ENCODE data around the gene NDUFS2. TPM values are rescaled to one million over a fixed set of nuclear protein-coding genes. Genes with fewer than 3 reads are reported as not detected.

NDUFS2 gene
- total and polyA plus RNA-seq, 5 donors from 2014 or later, result 67.5 to 128 (median 110) TPM

DNA sequence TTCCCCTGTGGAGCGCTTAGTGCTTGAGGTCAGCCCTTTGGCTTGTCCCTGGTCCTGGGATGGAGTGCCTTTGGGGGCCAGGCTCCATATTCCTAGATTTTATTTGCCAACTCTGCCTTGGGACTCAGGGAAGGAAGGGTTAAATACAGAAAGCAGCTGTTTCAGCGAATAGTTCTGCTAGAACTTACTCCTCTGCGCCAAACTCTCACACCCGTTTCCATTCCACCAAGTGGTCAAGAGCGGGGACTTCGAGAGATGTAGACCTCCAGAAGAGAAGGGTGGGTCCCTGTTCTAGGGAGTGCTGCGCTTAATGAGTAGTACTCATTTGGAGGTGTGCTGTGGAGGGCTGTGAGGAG lies 23.0 kb downstream of the NDUFS2 start:
- Mint-ChIP-seq H3K36me3 (peaks cover 13% of the 10 kb centered on the region), H3K27me3 (no peaks in the 10 kb centered on the region), H3K27ac (peak overlapping the region; percentile 93 to 100 (median 96)), H3K4me3 (peak overlapping the region in 3 of 4 donors; percentile 82 to 100 (median 100)), H3K9me3 (peaks cover 0 to 1% (median 0%) of the 10 kb centered on the region in 7 donors), H3K4me1 (peaks cover 12 to 72% (median 29%) of the 10 kb centered on the region in 4 donors)
- Histone ChIP-seq H3K9me3 (ENCODE audit: control insufficient read depth in 2 of 2, low read length in 2 of 2) (no peaks in the 10 kb centered on the region), H3K36me3 (ENCODE audit: control insufficient read depth, insufficient read depth, low read length) (peaks cover 16% of the 10 kb centered on the region), H3K27ac (ENCODE audit: insufficient read depth, low read length, poor library complexity, severe bottlenecking) (peak overlapping the region; percentile 77), H3K4me3 (ENCODE audit: low read depth, low read length) (peak overlapping the region; percentile 43), H3K4me1 (ENCODE audit: control insufficient read depth, insufficient read depth, low read length, poor library complexity, severe bottlenecking) (peaks cover 31% of the 10 kb centered on the region), H3K27me3 (ENCODE audit: control insufficient read depth, insufficient read depth, low read length) (no peaks in the 10 kb centered on the region)
- no peak for DNase-seq
- ATAC-seq (ENCODE audit: low read depth in 2 of 2), result no peak

DNA sequence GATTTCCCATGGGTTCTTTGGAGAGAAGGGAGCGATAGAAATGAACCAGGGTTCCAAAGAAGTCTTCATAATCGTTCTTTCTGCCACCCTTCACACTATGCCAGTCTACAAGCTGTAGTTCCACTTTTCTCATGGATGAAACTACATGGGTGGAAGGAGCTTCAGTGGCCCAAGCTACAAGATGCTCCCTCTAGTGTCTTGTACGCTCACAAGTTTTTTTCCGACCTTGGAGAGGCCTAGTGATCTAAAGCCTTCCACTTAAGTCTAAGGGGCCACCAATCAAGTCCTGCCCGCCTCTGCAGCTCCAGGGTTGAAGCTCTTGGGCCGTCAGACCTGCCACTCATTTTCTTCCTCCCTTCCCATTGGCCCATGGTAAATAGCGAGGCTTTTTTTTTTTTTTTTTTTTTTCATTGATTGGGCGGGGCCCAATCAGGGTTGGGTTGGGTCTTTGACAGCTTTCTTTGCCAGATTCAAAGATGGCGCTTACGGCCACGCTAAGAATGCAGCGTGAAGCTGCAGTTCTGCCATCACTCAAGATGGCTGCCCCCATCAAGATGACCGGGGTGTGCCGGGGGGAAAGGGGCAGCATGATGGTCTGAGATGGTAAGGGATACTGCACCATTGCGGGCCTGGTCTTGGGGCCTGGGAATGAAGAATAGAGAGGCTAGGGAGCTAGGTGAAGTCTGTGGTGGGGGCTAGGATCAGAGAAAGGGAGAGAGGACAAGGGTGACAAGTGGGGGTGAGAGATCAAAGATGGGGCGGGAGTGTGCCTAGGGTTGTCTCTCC lies 23.6 kb downstream of the NDUFS2 start, which contains the start of gene TOMM40L:
TSS of gene TOMM40L (plus strand) at position 527 of the 786 bp plus-strand sequence. CDS start 430 bp downstream, outside the sequence.
- Histone ChIP-seq H3K9me3 (ENCODE audit: control insufficient read depth in 2 of 2, low read length in 2 of 2) (no peaks in the 10 kb centered on the region), H3K27ac (ENCODE audit: insufficient read depth, low read length, poor library complexity, severe bottlenecking) (peak within 1 kb of the TSS; percentile 77), H3K4me1 (ENCODE audit: control insufficient read depth, insufficient read depth, low read length, poor library complexity, severe bottlenecking) (peaks cover 29% of the 10 kb centered on the region), H3K36me3 (ENCODE audit: control insufficient read depth, insufficient read depth, low read length) (peaks cover 19% of the 10 kb centered on the region), H3K4me3 (ENCODE audit: low read depth, low read length) (peak within 1 kb of the TSS; percentile 80), H3K27me3 (ENCODE audit: control insufficient read depth, insufficient read depth, low read length) (no peaks in the 10 kb centered on the region)
- peaks cover 16% of the 10 kb centered on the region for H3K36me3 Mint-ChIP-seq
- peak within 1 kb of the TSS; percentile 82 to 100 (median 100) for H3K4me3 Mint-ChIP-seq
- peaks cover 12 to 67% (median 28%) of the 10 kb centered on the region in 4 donors for H3K4me1 Mint-ChIP-seq
- ATAC-seq (ENCODE audit: low read depth in 2 of 2) (peak; percentile 97), DNase-seq (peak; percentile 81 to 99 (median 93))
- peak within 1 kb of the TSS; percentile 93 to 100 (median 96) for H3K27ac Mint-ChIP-seq
- H3K27me3 Mint-ChIP-seq, result no peaks in the 10 kb centered on the region
- H3K9me3 Mint-ChIP-seq, result peaks cover 0 to 1% (median 0%) of the 10 kb centered on the region in 7 donors

DNA sequence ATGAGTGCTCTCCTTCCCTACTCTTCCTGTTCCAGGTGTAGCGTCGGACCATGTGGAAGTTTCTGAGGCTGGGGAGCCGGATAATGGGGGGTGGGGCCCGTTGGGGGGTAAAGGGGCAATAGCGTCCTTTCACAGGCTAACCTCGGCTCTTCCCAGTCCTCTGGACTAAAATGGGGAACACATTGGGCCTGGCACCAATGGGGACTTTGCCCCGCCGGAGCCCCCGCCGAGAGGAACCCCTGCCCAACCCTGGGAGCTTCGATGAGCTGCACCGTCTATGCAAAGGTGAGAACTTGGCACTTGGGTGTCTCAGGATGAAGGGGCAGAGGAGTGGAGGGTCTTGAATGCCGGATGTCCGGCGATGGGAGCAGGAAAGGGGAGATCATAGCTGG lies 24.1 kb downstream of the NDUFS2 start:
- Mint-ChIP-seq H3K36me3 (peaks cover 16% of the 10 kb centered on the region), H3K4me3 (peak overlapping the region; percentile 82 to 100 (median 100)), H3K9me3 (peaks cover 0 to 1% (median 0%) of the 10 kb centered on the region in 7 donors), H3K27me3 (no peaks in the 10 kb centered on the region), H3K4me1 (peaks cover 12 to 64% (median 28%) of the 10 kb centered on the region in 4 donors), H3K27ac (peak overlapping the region; percentile 93 to 100 (median 96))
- peaks cover 28% of the 10 kb centered on the region for H3K4me1 ChIP-seq (ENCODE audit: control insufficient read depth, insufficient read depth, low read length, poor library complexity, severe bottlenecking)
- no peaks in the 10 kb centered on the region for H3K9me3 ChIP-seq (ENCODE audit: control insufficient read depth in 2 of 2, low read length in 2 of 2)
- H3K4me3 ChIP-seq (ENCODE audit: low read depth, low read length), result peak overlapping the region; percentile 80
- DNase-seq (no peak), ATAC-seq (ENCODE audit: low read depth in 2 of 2) (no peak)
- H3K36me3 ChIP-seq (ENCODE audit: control insufficient read depth, insufficient read depth, low read length), result peaks cover 19% of the 10 kb centered on the region
- H3K27me3 ChIP-seq (ENCODE audit: control insufficient read depth, insufficient read depth, low read length), result no peaks in the 10 kb centered on the region
- peak overlapping the region; percentile 58 for H3K27ac ChIP-seq (ENCODE audit: insufficient read depth, low read length, poor library complexity, severe bottlenecking)

GRCh38 chr1:161226759-161227158 lies 24.6 kb downstream of the NDUFS2 start:
- Mint-ChIP-seq H3K27me3 (no peaks in the 10 kb centered on the region), H3K9me3 (peaks cover 0 to 1% (median 0%) of the 10 kb centered on the region in 7 donors), H3K27ac (peak overlapping the region in 2 of 3 donors; percentile 93 to 100), H3K4me3 (peak overlapping the region; percentile 68 to 100 (median 80)), H3K4me1 (peaks cover 12 to 62% (median 28%) of the 10 kb centered on the region in 4 donors), H3K36me3 (peaks cover 16% of the 10 kb centered on the region)
- H3K9me3 ChIP-seq (ENCODE audit: control insufficient read depth in 2 of 2, low read length in 2 of 2), result no peaks in the 10 kb centered on the region
- peak overlapping the region; percentile 80 for H3K4me3 ChIP-seq (ENCODE audit: low read depth, low read length)
- no peak for DNase-seq
- H3K27me3 ChIP-seq (ENCODE audit: control insufficient read depth, insufficient read depth, low read length), result no peaks in the 10 kb centered on the region
- peaks cover 19% of the 10 kb centered on the region for H3K36me3 ChIP-seq (ENCODE audit: control insufficient read depth, insufficient read depth, low read length)
- no peak overlapping the region for H3K27ac ChIP-seq (ENCODE audit: insufficient read depth, low read length, poor library complexity, severe bottlenecking)
- H3K4me1 ChIP-seq (ENCODE audit: control insufficient read depth, insufficient read depth, low read length, poor library complexity, severe bottlenecking), result peaks cover 28% of the 10 kb centered on the region
- ATAC-seq (ENCODE audit: low read depth in 2 of 2), result no peak

DNA sequence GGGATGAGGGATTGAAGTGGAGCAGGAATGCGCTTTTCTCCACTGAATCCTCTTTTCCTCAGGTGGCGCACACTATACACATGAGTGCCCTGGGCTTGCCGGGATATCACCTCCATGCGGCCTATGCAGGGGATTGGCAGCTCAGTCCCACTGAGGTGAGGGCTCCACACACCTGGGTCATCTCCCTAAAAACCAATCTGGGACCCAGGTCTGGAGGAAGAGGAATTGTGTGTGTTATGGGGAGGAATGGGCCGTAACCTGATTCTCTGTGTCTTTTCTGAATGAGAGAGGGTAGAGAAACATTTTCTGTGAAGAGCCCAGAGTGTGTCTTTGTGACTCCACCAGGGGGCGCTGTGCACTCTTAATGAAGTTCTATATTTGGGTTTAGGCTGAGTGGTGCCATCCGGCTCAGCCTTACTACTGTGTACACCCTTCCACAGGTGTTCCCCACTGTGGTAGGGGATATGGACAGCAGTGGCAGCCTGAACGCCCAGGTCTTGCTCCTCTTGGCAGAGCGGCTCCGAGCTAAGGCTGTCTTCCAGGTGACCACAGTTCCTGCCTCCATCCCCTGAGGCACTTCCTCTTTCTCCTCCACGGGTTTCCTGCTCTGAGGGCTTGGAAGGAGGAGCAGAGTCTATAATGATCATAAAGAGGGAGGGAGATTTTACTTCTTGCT lies 25.2 kb downstream of the NDUFS2 start:
- H3K27me3 ChIP-seq (ENCODE audit: control insufficient read depth, insufficient read depth, low read length), result no peaks in the 10 kb centered on the region
- ATAC-seq (ENCODE audit: low read depth in 2 of 2), result peak; percentile 35 to 41
- H3K36me3 ChIP-seq (ENCODE audit: control insufficient read depth, insufficient read depth, low read length), result peaks cover 19% of the 10 kb centered on the region
- H3K27me3 Mint-ChIP-seq, result no peaks in the 10 kb centered on the region
- H3K4me1 Mint-ChIP-seq, result peaks cover 12 to 57% (median 24%) of the 10 kb centered on the region in 4 donors
- peaks cover 28% of the 10 kb centered on the region for H3K4me1 ChIP-seq (ENCODE audit: control insufficient read depth, insufficient read depth, low read length, poor library complexity, severe bottlenecking)
- peak overlapping the region; percentile 80 for H3K4me3 ChIP-seq (ENCODE audit: low read depth, low read length)
- H3K9me3 Mint-ChIP-seq, result peaks cover 0 to 1% (median 0%) of the 10 kb centered on the region in 7 donors
- DNase-seq, result peak; percentile 74 to 90 (median 85)
- H3K27ac ChIP-seq (ENCODE audit: insufficient read depth, low read length, poor library complexity, severe bottlenecking), result no peak overlapping the region
- peaks cover 16% of the 10 kb centered on the region for H3K36me3 Mint-ChIP-seq
- no peaks in the 10 kb centered on the region for H3K9me3 ChIP-seq (ENCODE audit: control insufficient read depth in 2 of 2, low read length in 2 of 2)
- peak overlapping the region; percentile 22 to 100 (median 93) for H3K27ac Mint-ChIP-seq
- peak overlapping the region; percentile 68 to 84 (median 80) for H3K4me3 Mint-ChIP-seq

DNA sequence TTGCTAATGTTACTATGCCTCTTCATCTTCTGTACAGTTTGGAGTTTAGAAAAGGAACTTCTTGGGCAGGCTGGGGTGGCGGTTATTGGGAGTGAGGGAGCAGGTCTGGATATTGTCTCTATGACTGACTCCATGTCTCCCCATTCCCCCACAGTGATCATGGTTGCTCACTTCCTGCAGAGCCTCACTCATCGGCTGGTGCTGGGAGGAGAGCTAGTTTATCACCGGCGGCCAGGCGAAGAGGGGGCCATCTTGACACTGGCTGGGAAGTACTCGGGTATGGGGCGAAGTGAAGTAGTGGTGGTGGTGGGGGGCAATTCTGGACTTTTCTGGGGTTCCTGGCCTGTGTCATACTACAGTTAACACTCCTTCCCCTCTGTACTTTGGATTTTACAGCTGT lies 25.9 kb downstream of the NDUFS2 start:
- no peaks in the 10 kb centered on the region for H3K27me3 Mint-ChIP-seq
- H3K4me1 ChIP-seq (ENCODE audit: control insufficient read depth, insufficient read depth, low read length, poor library complexity, severe bottlenecking), result peaks cover 28% of the 10 kb centered on the region
- peaks cover 16% of the 10 kb centered on the region for H3K36me3 Mint-ChIP-seq
- H3K27ac Mint-ChIP-seq, result peak overlapping the region; percentile 22 to 100 (median 93)
- peak overlapping the region in 3 of 4 donors; percentile 22 to 80 (median 68) for H3K4me3 Mint-ChIP-seq
- H3K27ac ChIP-seq (ENCODE audit: insufficient read depth, low read length, poor library complexity, severe bottlenecking), result no peak overlapping the region
- H3K4me3 ChIP-seq (ENCODE audit: low read depth, low read length), result no peak overlapping the region
- peaks cover 19% of the 10 kb centered on the region for H3K36me3 ChIP-seq (ENCODE audit: control insufficient read depth, insufficient read depth, low read length)
- DNase-seq (no peak), ATAC-seq (ENCODE audit: low read depth in 2 of 2) (no peak)
- H3K9me3 ChIP-seq (ENCODE audit: control insufficient read depth in 2 of 2, low read length in 2 of 2), result no peaks in the 10 kb centered on the region
- H3K27me3 ChIP-seq (ENCODE audit: control insufficient read depth, insufficient read depth, low read length), result no peaks in the 10 kb centered on the region
- peaks cover 0 to 1% (median 0%) of the 10 kb centered on the region in 7 donors for H3K9me3 Mint-ChIP-seq
- peaks cover 12 to 50% (median 24%) of the 10 kb centered on the region in 4 donors for H3K4me1 Mint-ChIP-seq

- Histone ChIP-seq H3K9me3 (ENCODE audit: control insufficient read depth in 2 of 2, low read length in 2 of 2) (no peaks in the 10 kb centered on the region), H3K4me3 (ENCODE audit: low read depth, low read length) (no peak overlapping the region), H3K27me3 (ENCODE audit: control insufficient read depth, insufficient read depth, low read length) (no peaks in the 10 kb centered on the region), H3K4me1 (ENCODE audit: control insufficient read depth, insufficient read depth, low read length, poor library complexity, severe bottlenecking) (peaks cover 28% of the 10 kb centered on the region), H3K27ac (ENCODE audit: insufficient read depth, low read length, poor library complexity, severe bottlenecking) (no peak overlapping the region), H3K36me3 (ENCODE audit: control insufficient read depth, insufficient read depth, low read length) (peaks cover 19% of the 10 kb centered on the region)
- H3K27me3 Mint-ChIP-seq, result no peaks in the 10 kb centered on the region
- H3K4me3 Mint-ChIP-seq, result no peak overlapping the region
- H3K27ac Mint-ChIP-seq, result no peak overlapping the region
- peaks cover 12 to 40% (median 24%) of the 10 kb centered on the region in 4 donors for H3K4me1 Mint-ChIP-seq
- DNase-seq (peak in 1 of 3 donors; percentile 31), ATAC-seq (ENCODE audit: low read depth in 2 of 2) (no peak)
- H3K36me3 Mint-ChIP-seq, result peaks cover 16% of the 10 kb centered on the region
- H3K9me3 Mint-ChIP-seq, result peaks cover 0 to 1% (median 0%) of the 10 kb centered on the region in 7 donors
These were observed 27.7 kb downstream of the NDUFS2 start for GRCh38 chr1:161229896-161230295.
